Measurements from ENCODE around the gene RSPH10B2.
"Not testable (repeated sequence)": the region's sequence is repeated elsewhere in the genome, so short reads cannot be mapped to it uniquely, and the experiment has no call there.

The RSPH10B2 gene

DNA sequence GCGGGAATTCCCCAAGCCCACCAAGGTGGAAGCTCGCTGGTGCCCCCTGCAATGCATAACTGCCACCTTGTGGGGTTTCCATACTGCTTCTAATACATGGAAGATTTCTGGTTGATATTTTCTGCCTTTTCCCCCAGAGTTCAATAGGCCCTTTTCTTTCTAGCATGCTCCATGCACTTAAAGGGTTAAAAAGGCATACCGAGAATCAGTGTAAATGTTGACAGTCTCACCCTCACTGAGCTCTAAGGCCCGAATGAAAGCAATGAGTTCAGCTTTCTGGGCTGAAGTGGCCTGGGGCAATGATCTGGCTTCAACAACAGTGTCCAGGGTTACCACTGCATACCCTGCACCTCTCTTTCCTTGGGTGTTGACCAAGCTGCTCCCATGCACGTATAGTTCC is 89.2 kb downstream of the RSPH10B2 start:
- not testable (repeated sequence) for DNase-seq (ENCODE audit: low read depth)

DNA sequence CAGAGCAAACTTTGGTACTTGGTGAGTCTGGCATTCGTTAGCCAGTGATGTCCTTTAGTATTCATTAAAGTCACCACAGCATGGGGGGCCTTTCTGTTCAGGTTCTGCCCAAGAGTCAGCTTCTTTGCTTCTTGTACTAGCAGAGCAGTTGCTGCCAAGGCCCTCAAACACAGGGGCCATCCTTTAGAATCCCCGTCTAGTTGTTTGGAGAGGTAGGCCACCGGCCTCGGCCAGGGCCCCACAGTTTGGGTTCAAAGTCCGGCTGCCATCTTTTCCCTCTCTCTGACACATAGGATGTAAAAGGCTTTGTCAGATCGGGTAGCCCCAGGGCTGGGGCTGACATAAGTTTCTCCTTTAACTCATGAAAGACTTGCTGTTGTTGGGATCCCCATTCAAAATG is 89.8 kb downstream of the RSPH10B2 start:
- not testable (repeated sequence) for DNase-seq (ENCODE audit: low read depth)

DNA sequence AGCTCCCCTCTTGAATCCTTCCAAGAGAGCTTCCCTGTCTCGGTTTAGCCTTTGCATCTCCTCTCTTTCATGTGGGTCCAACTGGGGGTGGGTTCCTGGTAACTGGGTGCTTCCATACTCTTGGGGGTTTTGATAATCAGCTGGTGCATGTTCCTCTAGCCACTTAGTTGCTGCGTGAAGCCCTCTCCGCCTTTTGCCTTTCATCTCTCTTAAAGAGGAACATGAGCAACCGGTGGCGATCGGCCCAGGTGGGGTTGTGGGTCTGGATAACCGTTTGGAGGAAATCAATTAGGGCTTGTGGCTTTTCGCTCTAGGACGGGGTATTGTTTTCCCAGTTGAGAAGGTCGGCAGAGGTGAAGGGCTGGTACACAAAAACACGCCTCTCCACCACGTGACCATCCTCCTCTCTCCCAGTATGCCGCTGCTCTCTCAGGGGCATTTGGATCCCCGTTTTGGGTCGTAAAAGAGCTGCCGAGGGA is 92.1 kb downstream of the RSPH10B2 start:
- not testable (repeated sequence) for DNase-seq (ENCODE audit: low read depth)

DNA sequence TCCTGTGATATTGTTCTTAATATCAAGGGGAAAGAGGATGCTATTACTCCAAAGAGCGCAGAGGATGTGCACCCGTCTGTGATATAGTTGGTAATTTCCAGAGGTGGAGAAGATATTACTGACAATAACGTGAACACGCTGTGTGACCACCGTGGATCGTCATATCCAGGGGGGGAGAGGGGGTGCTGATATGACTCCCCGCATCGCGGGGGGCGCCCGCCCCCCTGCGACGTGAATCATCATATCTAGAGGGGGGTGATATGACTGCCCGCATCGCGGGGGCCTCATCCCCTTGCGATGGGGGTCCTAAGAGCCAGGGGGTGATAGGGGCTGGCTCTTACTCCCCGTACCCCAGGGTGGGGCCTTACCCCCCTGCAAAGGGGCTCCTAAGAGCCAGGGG is 93.8 kb downstream of the RSPH10B2 start:
- DNase-seq (ENCODE audit: low read depth), result not testable (repeated sequence)
